GM23338 (cell line): Measurements from ENCODE around the gene CDH12. TPM values are rescaled to one million over a fixed set of nuclear protein-coding genes. Genes with fewer than 3 reads are reported as not detected.

Experiments used
- ATAC-seq: fragments of 200-7000 bp; cut with Tn5 transposase; 3 replicates; pipeline ENCODE4 v1.9.1; 2020
- DNase-seq: peaks from one replicate; pipeline ENCODE4 v3.0.0-alpha.2; 2015; ENCODE audit warnings: low spot score
- H2AFZ ChIP-seq: fragments of 200-600 bp; sonication (generic); 2 replicates; pipeline ENCODE4 v1.8.0; 2016; ENCODE audit warnings: antibody characterized with exemption, mild to moderate bottlenecking, moderate library complexity
- H3F3A ChIP-seq: fragments of 200-600 bp; sonication (generic); replicated peaks from 2 replicates; pipeline ENCODE4 v1.8.0; 2017; ENCODE audit warnings: antibody characterized with exemption, mixed run types, low read depth
- H3K27ac ChIP-seq: fragments of 200-600 bp; sonication (generic); 2 replicates; pipeline ENCODE4 v1.6.1; 2016; ENCODE audit warnings: low read depth
- H3K27me3 ChIP-seq: fragments of 200-600 bp; sonication (generic); 2 replicates; pipeline ENCODE4 v1.8.0; 2016; ENCODE audit warnings: mild to moderate bottlenecking, mixed run types, moderate library complexity; ENCODE audit not compliant: insufficient read depth
- H3K36me3 ChIP-seq: fragments of 200-600 bp; sonication (generic); 2 replicates; pipeline ENCODE4 v1.8.0; 2016; ENCODE audit warnings: mild to moderate bottlenecking; ENCODE audit not compliant: insufficient read depth
- H3K4me1 ChIP-seq: fragments of 200-600 bp; sonication (generic); 2 replicates; pipeline ENCODE4 v1.8.0; 2016; ENCODE audit warnings: mild to moderate bottlenecking, moderate library complexity; ENCODE audit not compliant: insufficient read depth
- H3K4me2 ChIP-seq: fragments of 200-600 bp; sonication (generic); 2 replicates; pipeline ENCODE4 v1.7.1; 2017; ENCODE audit warnings: mixed run types
- H3K4me3 ChIP-seq: fragments of 200-600 bp; sonication (generic); 2 replicates; pipeline ENCODE4 v1.6.1; 2016; ENCODE audit warnings: mixed run types
- H3K79me2 ChIP-seq: fragments of 200-600 bp; sonication (generic); replicated peaks from 2 replicates; pipeline ENCODE4 v1.8.0; 2017; ENCODE audit warnings: mild to moderate bottlenecking; ENCODE audit not compliant: insufficient read depth
- H3K9me2 ChIP-seq: fragments of 200-600 bp; sonication (generic); 2 replicates; pipeline ENCODE4 v1.8.0; 2017; ENCODE audit not compliant: insufficient read depth
- H4K20me1 ChIP-seq: fragments of 200-600 bp; sonication (generic); replicated peaks from 2 replicates; pipeline ENCODE4 v1.8.0; 2017; ENCODE audit warnings: mild to moderate bottlenecking; ENCODE audit not compliant: insufficient read depth
- H3K27ac Mint-ChIP-seq: 2 replicates; pipeline ENCODE4 v1.8.0; 2020; ENCODE audit warnings: inconsistent platforms, mild to moderate bottlenecking, moderate library complexity, mixed read lengths
- H3K27me3 Mint-ChIP-seq: 3 replicates; pipeline ENCODE4 v1.8.0; 2022; ENCODE audit warnings: low read depth, mild to moderate bottlenecking, moderate library complexity, mixed read lengths, inconsistent platforms; ENCODE audit not compliant: insufficient read depth, poor library complexity
- H3K36me3 Mint-ChIP-seq: 3 replicates; pipeline ENCODE4 v1.8.0; 2021; ENCODE audit warnings: low read depth, mild to moderate bottlenecking, inconsistent platforms, moderate library complexity, mixed read lengths
- H3K4me1 Mint-ChIP-seq: 3 replicates; pipeline ENCODE4 v1.8.0; 2020; ENCODE audit warnings: mild to moderate bottlenecking, inconsistent platforms, mixed read lengths
- H3K4me3 Mint-ChIP-seq: 3 replicates; pipeline ENCODE4 v1.8.0; 2021; ENCODE audit warnings: moderate library complexity, mild to moderate bottlenecking, inconsistent platforms, mixed read lengths
- H3K9me3 Mint-ChIP-seq: 3 replicates; pipeline ENCODE4 v1.8.0; 2020; ENCODE audit warnings: moderate library complexity, mild to moderate bottlenecking, inconsistent platforms, mixed read lengths
- CREB1 ChIP-seq: fragments of 250-450 bp; sonication (Bioruptor Pico); IDR thresholded peaks from 2 replicates; pipeline ENCODE4 v1.5.0; 2020; ENCODE audit warnings: low read depth, mild to moderate bottlenecking, moderate library complexity
- EZH2 ChIP-seq: fragments of 200-600 bp; sonication (generic); IDR thresholded peaks from one replicate; pipeline ENCODE4 v1.8.0; 2017; ENCODE audit warnings: antibody characterized with exemption, mild to moderate bottlenecking, low read depth; ENCODE audit not compliant: unreplicated experiment
- EZH2phosphoT487 ChIP-seq: fragments of 200-600 bp; sonication (generic); IDR thresholded peaks from one replicate; pipeline ENCODE4 v1.8.1; 2018; ENCODE audit warnings: antibody characterized with exemption; ENCODE audit not compliant: unreplicated experiment
- JUNB ChIP-seq: IDR thresholded peaks from one replicate; pipeline ENCODE4 v1.6.1; 2016; ENCODE audit warnings: antibody characterized with exemption; ENCODE audit not compliant: unreplicated experiment
- NANOG ChIP-seq: IDR thresholded peaks from 2 replicates; pipeline ENCODE4 v1.6.1; 2016; ENCODE audit warnings: antibody characterized with exemption, borderline replicate concordance
- POLR2AphosphoS5 ChIP-seq: IDR thresholded peaks from 2 replicates; pipeline ENCODE4 v1.6.1; 2016; ENCODE audit warnings: antibody characterized with exemption, low read depth
- STAT1 ChIP-seq: IDR thresholded peaks from one replicate; pipeline ENCODE4 v1.6.1; 2016; ENCODE audit warnings: antibody characterized with exemption; ENCODE audit not compliant: unreplicated experiment
- ZNF114 ChIP-seq: fragments of 250-450 bp; sonication (Bioruptor Pico); IDR thresholded peaks from 2 replicates; pipeline ENCODE4 v1.5.0; 2020; ENCODE audit warnings: mild to moderate bottlenecking, moderate library complexity
- ZNF331 ChIP-seq: fragments of 250-450 bp; sonication (Bioruptor Pico); IDR thresholded peaks from 2 replicates; pipeline ENCODE4 v1.5.0; 2020; ENCODE audit warnings: low read depth, mild to moderate bottlenecking, moderate library complexity
- polyA plus RNA-seq: library from polyadenylated mRNA; unstranded; fragments of >200 nt; fragmentation: Nextera tagmentation; extraction: Ambion mirVana; gene quantifications from 2 replicates; pipeline ENCODE4 v1.2.1, GENCODE V29; 2016
- total RNA-seq: library from RNA; depleted of rRNA; stranded (reverse); fragments of >200 nt; shearing (Covaris generic); gene quantifications from 2 replicates; pipeline ENCODE4 v1.2.3, GENCODE V29; 2014
- TF ChIP-seq, protein P1 (sequence below): IDR thresholded peaks from 2 replicates; pipeline ENCODE4 v1.6.1; 2016; ENCODE audit warnings: antibody characterized with exemption
- TF ChIP-seq, protein P2 (sequence below), 2 experiments: fragments of 200-600 bp in 1 of 2; sonication (generic) in 1 of 2; conservative IDR thresholded peaks; 2 replicates each; pipeline versions ENCODE4 v1.5.1 to v1.6.1; 2016 to 2017; ENCODE audit warnings: antibody characterized with exemption in 2 of 2, low read depth in 2 of 2, mild to moderate bottlenecking in 2 of 2, moderate library complexity in 1 of 2
- TF ChIP-seq, protein P3 (sequence below): IDR thresholded peaks from one replicate; pipeline ENCODE4 v1.6.1; 2018; ENCODE audit warnings: antibody characterized with exemption; ENCODE audit not compliant: unreplicated experiment
- TF ChIP-seq, protein P4 (sequence below): fragments of 250-450 bp; sonication (Bioruptor Pico); IDR thresholded peaks from 2 replicates; pipeline ENCODE4 v1.5.0; 2020; ENCODE audit warnings: mild to moderate bottlenecking, moderate library complexity

The CDH12 gene
- total and polyA plus RNA-seq, 2 experiments from 2014 or later = not detected

DNA sequence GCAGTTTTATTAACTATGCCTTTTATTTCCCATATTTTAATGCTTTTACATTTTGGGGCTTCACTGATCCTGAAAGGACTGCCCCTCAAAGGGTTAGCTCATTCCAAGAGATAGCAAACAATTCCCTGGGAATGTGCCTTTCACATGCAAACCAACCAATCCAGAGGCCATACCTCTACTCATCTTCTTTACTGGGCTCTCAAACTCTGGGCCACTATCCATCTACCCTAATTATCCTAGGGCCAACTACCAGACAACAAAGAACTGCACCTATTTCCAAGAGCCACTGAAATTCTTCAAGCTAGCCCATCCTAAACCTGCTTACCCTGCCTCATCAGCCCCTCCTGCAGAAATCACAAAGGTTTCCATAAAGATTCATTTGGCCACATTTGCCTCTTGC, 364.7 kb downstream of the CDH12 start:
- no peak overlapping the region for H2AFZ ChIP-seq
- TF ChIP-seq NANOG (no peak), ZNF114 (0 out of 2 replicates have a peak, but pooled peaks have one; percentile 33), JUNB (no peak), ZNF331 (CRISPR knock-in tag) (no peak), EZH2phosphoT487 (no peak), EZH2 (no peak), POLR2AphosphoS5 (no peak), STAT1 (no peak), CREB1 (CRISPR knock-in tag) (no peak)
- TF ChIP-seq, protein P1, sequence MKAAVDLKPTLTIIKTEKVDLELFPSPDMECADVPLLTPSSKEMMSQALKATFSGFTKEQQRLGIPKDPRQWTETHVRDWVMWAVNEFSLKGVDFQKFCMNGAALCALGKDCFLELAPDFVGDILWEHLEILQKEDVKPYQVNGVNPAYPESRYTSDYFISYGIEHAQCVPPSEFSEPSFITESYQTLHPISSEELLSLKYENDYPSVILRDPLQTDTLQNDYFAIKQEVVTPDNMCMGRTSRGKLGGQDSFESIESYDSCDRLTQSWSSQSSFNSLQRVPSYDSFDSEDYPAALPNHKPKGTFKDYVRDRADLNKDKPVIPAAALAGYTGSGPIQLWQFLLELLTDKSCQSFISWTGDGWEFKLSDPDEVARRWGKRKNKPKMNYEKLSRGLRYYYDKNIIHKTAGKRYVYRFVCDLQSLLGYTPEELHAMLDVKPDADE = no peak
- TF ChIP-seq, protein P2, sequence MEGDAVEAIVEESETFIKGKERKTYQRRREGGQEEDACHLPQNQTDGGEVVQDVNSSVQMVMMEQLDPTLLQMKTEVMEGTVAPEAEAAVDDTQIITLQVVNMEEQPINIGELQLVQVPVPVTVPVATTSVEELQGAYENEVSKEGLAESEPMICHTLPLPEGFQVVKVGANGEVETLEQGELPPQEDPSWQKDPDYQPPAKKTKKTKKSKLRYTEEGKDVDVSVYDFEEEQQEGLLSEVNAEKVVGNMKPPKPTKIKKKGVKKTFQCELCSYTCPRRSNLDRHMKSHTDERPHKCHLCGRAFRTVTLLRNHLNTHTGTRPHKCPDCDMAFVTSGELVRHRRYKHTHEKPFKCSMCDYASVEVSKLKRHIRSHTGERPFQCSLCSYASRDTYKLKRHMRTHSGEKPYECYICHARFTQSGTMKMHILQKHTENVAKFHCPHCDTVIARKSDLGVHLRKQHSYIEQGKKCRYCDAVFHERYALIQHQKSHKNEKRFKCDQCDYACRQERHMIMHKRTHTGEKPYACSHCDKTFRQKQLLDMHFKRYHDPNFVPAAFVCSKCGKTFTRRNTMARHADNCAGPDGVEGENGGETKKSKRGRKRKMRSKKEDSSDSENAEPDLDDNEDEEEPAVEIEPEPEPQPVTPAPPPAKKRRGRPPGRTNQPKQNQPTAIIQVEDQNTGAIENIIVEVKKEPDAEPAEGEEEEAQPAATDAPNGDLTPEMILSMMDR (conservative IDR thresholded peaks at IDR 0.05; ENCODE audit: low read depth in 2 of 2) = no peak
- TF ChIP-seq, protein P3, sequence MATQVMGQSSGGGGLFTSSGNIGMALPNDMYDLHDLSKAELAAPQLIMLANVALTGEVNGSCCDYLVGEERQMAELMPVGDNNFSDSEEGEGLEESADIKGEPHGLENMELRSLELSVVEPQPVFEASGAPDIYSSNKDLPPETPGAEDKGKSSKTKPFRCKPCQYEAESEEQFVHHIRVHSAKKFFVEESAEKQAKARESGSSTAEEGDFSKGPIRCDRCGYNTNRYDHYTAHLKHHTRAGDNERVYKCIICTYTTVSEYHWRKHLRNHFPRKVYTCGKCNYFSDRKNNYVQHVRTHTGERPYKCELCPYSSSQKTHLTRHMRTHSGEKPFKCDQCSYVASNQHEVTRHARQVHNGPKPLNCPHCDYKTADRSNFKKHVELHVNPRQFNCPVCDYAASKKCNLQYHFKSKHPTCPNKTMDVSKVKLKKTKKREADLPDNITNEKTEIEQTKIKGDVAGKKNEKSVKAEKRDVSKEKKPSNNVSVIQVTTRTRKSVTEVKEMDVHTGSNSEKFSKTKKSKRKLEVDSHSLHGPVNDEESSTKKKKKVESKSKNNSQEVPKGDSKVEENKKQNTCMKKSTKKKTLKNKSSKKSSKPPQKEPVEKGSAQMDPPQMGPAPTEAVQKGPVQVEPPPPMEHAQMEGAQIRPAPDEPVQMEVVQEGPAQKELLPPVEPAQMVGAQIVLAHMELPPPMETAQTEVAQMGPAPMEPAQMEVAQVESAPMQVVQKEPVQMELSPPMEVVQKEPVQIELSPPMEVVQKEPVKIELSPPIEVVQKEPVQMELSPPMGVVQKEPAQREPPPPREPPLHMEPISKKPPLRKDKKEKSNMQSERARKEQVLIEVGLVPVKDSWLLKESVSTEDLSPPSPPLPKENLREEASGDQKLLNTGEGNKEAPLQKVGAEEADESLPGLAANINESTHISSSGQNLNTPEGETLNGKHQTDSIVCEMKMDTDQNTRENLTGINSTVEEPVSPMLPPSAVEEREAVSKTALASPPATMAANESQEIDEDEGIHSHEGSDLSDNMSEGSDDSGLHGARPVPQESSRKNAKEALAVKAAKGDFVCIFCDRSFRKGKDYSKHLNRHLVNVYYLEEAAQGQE = no peak
- TF ChIP-seq, protein P4, sequence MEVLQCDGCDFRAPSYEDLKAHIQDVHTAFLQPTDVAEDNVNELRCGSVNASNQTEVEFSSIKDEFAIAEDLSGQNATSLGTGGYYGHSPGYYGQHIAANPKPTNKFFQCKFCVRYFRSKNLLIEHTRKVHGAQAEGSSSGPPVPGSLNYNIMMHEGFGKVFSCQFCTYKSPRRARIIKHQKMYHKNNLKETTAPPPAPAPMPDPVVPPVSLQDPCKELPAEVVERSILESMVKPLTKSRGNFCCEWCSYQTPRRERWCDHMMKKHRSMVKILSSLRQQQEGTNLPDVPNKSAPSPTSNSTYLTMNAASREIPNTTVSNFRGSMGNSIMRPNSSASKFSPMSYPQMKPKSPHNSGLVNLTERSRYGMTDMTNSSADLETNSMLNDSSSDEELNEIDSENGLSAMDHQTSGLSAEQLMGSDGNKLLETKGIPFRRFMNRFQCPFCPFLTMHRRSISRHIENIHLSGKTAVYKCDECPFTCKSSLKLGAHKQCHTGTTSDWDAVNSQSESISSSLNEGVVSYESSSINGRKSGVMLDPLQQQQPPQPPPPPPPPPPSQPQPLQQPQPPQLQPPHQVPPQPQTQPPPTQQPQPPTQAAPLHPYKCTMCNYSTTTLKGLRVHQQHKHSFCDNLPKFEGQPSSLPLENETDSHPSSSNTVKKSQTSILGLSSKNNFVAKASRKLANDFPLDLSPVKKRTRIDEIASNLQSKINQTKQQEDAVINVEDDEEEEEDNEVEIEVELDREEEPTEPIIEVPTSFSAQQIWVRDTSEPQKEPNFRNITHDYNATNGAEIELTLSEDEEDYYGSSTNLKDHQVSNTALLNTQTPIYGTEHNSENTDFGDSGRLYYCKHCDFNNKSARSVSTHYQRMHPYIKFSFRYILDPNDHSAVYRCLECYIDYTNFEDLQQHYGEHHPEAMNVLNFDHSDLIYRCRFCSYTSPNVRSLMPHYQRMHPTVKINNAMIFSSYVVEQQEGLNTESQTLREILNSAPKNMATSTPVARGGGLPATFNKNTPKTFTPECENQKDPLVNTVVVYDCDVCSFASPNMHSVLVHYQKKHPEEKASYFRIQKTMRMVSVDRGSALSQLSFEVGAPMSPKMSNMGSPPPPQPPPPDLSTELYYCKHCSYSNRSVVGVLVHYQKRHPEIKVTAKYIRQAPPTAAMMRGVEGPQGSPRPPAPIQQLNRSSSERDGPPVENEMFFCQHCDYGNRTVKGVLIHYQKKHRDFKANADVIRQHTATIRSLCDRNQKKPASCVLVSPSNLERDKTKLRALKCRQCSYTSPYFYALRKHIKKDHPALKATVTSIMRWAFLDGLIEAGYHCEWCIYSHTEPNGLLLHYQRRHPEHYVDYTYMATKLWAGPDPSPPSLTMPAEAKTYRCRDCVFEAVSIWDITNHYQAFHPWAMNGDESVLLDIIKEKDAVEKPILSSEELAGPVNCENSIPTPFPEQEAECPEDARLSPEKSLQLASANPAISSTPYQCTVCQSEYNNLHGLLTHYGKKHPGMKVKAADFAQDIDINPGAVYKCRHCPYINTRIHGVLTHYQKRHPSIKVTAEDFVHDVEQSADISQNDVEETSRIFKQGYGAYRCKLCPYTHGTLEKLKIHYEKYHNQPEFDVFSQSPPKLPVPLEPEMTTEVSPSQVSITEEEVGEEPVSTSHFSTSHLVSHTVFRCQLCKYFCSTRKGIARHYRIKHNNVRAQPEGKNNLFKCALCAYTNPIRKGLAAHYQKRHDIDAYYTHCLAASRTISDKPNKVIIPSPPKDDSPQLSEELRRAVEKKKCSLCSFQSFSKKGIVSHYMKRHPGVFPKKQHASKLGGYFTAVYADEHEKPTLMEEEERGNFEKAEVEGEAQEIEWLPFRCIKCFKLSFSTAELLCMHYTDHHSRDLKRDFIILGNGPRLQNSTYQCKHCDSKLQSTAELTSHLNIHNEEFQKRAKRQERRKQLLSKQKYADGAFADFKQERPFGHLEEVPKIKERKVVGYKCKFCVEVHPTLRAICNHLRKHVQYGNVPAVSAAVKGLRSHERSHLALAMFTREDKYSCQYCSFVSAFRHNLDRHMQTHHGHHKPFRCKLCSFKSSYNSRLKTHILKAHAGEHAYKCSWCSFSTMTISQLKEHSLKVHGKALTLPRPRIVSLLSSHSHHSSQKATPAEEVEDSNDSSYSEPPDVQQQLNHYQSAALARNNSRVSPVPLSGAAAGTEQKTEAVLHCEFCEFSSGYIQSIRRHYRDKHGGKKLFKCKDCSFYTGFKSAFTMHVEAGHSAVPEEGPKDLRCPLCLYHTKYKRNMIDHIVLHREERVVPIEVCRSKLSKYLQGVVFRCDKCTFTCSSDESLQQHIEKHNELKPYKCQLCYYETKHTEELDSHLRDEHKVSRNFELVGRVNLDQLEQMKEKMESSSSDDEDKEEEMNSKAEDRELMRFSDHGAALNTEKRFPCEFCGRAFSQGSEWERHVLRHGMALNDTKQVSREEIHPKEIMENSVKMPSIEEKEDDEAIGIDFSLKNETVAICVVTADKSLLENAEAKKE = peak; percentile 72
- peaks cover 6% of the 10 kb centered on the region; the same call in 2 of the 3 replicates for H3K4me1 Mint-ChIP-seq
- H3K9me2 ChIP-seq = peaks cover 4% of the 10 kb centered on the region
- no peak overlapping the region for H3K27ac Mint-ChIP-seq
- H3K4me1 ChIP-seq = no peaks in the 10 kb centered on the region
- no peak overlapping the region for H3K4me3 Mint-ChIP-seq
- H3K36me3 Mint-ChIP-seq = no peaks in the 10 kb centered on the region
- H3K79me2 ChIP-seq = no peaks in the 10 kb centered on the region
- no peaks in the 10 kb centered on the region for H3F3A ChIP-seq
- H3K27me3 ChIP-seq = no peaks in the 10 kb centered on the region
- no peaks in the 10 kb centered on the region for H3K27me3 Mint-ChIP-seq
- no peak overlapping the region for H3K4me3 ChIP-seq
- H3K27ac ChIP-seq = no peak overlapping the region
- H3K9me3 Mint-ChIP-seq = no peaks in the 10 kb centered on the region
- H3K36me3 ChIP-seq = no peaks in the 10 kb centered on the region
- DNase-seq (peak; percentile 48), ATAC-seq (peak; percentile 89)
- H4K20me1 ChIP-seq = no peaks in the 10 kb centered on the region
- no peak overlapping the region for H3K4me2 ChIP-seq
